ENCODE data around the gene TAF11.
"Not testable (repeated sequence)": the region's sequence is repeated elsewhere in the genome, so short reads cannot be mapped to it uniquely, and the experiment has no call there.

The TAF11 gene

GRCh38 chr6:34904990-34905613 lies 17.3 kb upstream of the TAF11 start:
- Histone ChIP-seq H3K4me3 (ENCODE audit: low read depth in 1 of 2, low read length in 2 of 2) (no peak overlapping the region), H3K27ac (ENCODE audit: low read depth, low read length) (no peak overlapping the region), H3K27me3 (ENCODE audit: control insufficient read depth in 1 of 2, insufficient read depth in 2 of 2, low read length in 2 of 2) (no peaks in the 10 kb centered on the region), H3K9ac (ENCODE audit: low read depth in 1 of 2, low read length in 2 of 2) (no peak overlapping the region), H3K36me3 (ENCODE audit: control insufficient read depth in 1 of 2, insufficient read depth in 2 of 2, low read length in 2 of 2) (peaks cover 0 to 3% of the 10 kb centered on the region in 2 donors), H3K4me1 (ENCODE audit: control insufficient read depth in 1 of 2, insufficient read depth in 2 of 2, low read length in 2 of 2) (no peaks in the 10 kb centered on the region), H3K9me3 (ENCODE audit: control insufficient read depth in 1 of 2, low read length in 2 of 2) (no peaks in the 10 kb centered on the region)

DNA sequence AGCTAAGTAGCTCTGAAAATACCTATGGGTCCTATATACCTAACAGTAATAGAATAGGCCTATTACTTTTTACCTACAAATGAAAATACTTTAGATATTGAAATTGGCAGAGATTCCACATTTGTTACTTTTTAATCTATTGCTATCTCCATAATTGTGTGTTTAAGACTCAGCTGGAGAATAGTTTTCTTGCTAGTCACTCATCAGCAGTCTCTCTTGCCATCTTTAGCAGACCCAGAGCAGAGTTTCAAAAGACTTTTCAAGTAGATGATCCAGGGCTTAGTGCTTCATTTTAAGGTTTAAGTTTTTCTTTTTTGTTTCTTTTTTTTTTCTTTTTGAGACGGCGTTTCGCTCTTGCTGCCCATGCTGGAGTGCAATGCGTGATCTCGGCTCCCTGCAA lies 14.1 kb upstream of the TAF11 start:
- no peak overlapping the region for H3K27ac ChIP-seq (ENCODE audit: low read depth, low read length)
- H3K9ac ChIP-seq (ENCODE audit: low read depth in 1 of 2, low read length in 2 of 2) = no peak overlapping the region
- peaks cover 0 to 3% of the 10 kb centered on the region in 2 donors for H3K36me3 ChIP-seq (ENCODE audit: control insufficient read depth in 1 of 2, insufficient read depth in 2 of 2, low read length in 2 of 2)
- H3K9me3 ChIP-seq (ENCODE audit: control insufficient read depth in 1 of 2, low read length in 2 of 2) = no peaks in the 10 kb centered on the region
- H3K4me1 ChIP-seq (ENCODE audit: control insufficient read depth in 1 of 2, insufficient read depth in 2 of 2, low read length in 2 of 2) = no peaks in the 10 kb centered on the region
- H3K4me3 ChIP-seq (ENCODE audit: low read depth in 1 of 2, low read length in 2 of 2) = no peak overlapping the region
- H3K27me3 ChIP-seq (ENCODE audit: control insufficient read depth in 1 of 2, insufficient read depth in 2 of 2, low read length in 2 of 2) = no peaks in the 10 kb centered on the region

- no peaks in the 10 kb centered on the region for H3K9me3 ChIP-seq (ENCODE audit: control insufficient read depth in 1 of 2, low read length in 2 of 2)
- H3K4me1 ChIP-seq (ENCODE audit: control insufficient read depth in 1 of 2, insufficient read depth in 2 of 2, low read length in 2 of 2) = no peaks in the 10 kb centered on the region
- no peak overlapping the region for H3K27ac ChIP-seq (ENCODE audit: low read depth, low read length)
- H3K9ac ChIP-seq (ENCODE audit: low read depth in 1 of 2, low read length in 2 of 2) = no peak overlapping the region
- H3K36me3 ChIP-seq (ENCODE audit: control insufficient read depth in 1 of 2, insufficient read depth in 2 of 2, low read length in 2 of 2) = peaks cover 0 to 3% of the 10 kb centered on the region in 2 donors
- H3K4me3 ChIP-seq (ENCODE audit: low read depth in 1 of 2, low read length in 2 of 2) = no peak overlapping the region
- H3K27me3 ChIP-seq (ENCODE audit: control insufficient read depth in 1 of 2, insufficient read depth in 2 of 2, low read length in 2 of 2) = no peaks in the 10 kb centered on the region
These were observed 12.6 kb upstream of the TAF11 start for GRCh38 chr6:34900321-34901031.

DNA sequence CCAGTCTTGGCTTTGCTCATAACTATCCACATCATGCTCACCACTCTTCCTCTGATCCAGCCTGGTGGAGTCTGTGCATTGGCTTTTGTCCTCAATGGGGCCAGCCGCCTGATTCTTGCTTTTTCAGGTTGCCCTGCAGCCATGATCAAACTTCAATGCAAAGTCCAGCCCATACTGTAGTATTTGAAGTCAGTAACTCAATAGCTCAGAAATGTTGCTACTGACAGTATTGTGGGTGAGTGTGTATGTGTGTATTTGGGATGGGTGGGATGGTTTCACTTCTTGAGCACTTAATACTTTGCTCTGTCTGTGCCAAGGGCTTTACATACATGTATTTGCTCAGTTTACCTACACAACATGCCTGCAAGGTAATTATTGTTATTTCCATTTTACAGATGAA lies 11.9 kb upstream of the TAF11 start:
- H3K27ac ChIP-seq (ENCODE audit: low read depth, low read length); H3K9me3 ChIP-seq (ENCODE audit: control insufficient read depth in 1 of 2, low read length in 2 of 2); H3K9ac ChIP-seq (ENCODE audit: low read depth in 1 of 2, low read length in 2 of 2); H3K36me3 ChIP-seq (ENCODE audit: control insufficient read depth in 1 of 2, insufficient read depth in 2 of 2, low read length in 2 of 2); H3K4me1 ChIP-seq (ENCODE audit: control insufficient read depth in 1 of 2, insufficient read depth in 2 of 2, low read length in 2 of 2); H3K4me3 ChIP-seq (ENCODE audit: low read depth in 1 of 2, low read length in 2 of 2); H3K27me3 ChIP-seq (ENCODE audit: control insufficient read depth in 1 of 2, insufficient read depth in 2 of 2, low read length in 2 of 2): not testable (repeated sequence)

- no peak overlapping the region for H3K9ac ChIP-seq (ENCODE audit: low read depth in 1 of 2, low read length in 2 of 2)
- peaks cover 0 to 1% of the 10 kb centered on the region in 2 donors for H3K4me1 ChIP-seq (ENCODE audit: control insufficient read depth in 1 of 2, insufficient read depth in 2 of 2, low read length in 2 of 2)
- H3K9me3 ChIP-seq (ENCODE audit: control insufficient read depth in 1 of 2, low read length in 2 of 2) = no peaks in the 10 kb centered on the region
- no peak overlapping the region for H3K4me3 ChIP-seq (ENCODE audit: low read depth in 1 of 2, low read length in 2 of 2)
- H3K27ac ChIP-seq (ENCODE audit: low read depth, low read length) = no peak overlapping the region
- no peaks in the 10 kb centered on the region for H3K36me3 ChIP-seq (ENCODE audit: control insufficient read depth in 1 of 2, insufficient read depth in 2 of 2, low read length in 2 of 2)
- no peaks in the 10 kb centered on the region for H3K27me3 ChIP-seq (ENCODE audit: control insufficient read depth in 1 of 2, insufficient read depth in 2 of 2, low read length in 2 of 2)
These were observed 9.9 kb upstream of the TAF11 start for GRCh38 chr6:34897716-34898115.

DNA sequence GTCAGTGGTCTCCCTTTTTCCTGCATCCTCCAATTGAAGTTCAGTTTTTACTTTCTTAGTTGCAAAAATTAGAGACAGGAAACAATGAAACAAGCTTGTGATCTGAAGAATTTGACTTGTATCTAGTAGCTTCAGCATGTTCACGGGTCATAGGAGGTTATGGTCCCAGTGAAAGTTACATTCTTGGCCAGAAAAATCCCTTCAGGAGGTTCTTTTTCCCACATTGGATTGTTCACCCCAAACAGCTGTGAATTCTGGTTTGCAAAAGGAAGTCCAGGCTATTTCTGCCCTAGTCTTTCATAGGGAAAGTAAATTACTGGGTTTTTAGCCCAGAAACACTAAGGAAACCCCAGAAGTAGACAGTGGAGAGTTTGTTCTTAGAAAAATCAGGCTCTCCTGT lies 9.3 kb upstream of the TAF11 start:
- Histone ChIP-seq H3K4me3 (ENCODE audit: low read depth in 1 of 2, low read length in 2 of 2) (no peak overlapping the region), H3K27ac (ENCODE audit: low read depth, low read length) (no peak overlapping the region), H3K36me3 (ENCODE audit: control insufficient read depth in 1 of 2, insufficient read depth in 2 of 2, low read length in 2 of 2) (no peaks in the 10 kb centered on the region), H3K4me1 (ENCODE audit: control insufficient read depth in 1 of 2, insufficient read depth in 2 of 2, low read length in 2 of 2) (peaks cover 0 to 7% of the 10 kb centered on the region in 2 donors), H3K9ac (ENCODE audit: low read depth in 1 of 2, low read length in 2 of 2) (no peak overlapping the region), H3K9me3 (ENCODE audit: control insufficient read depth in 1 of 2, low read length in 2 of 2) (no peaks in the 10 kb centered on the region), H3K27me3 (ENCODE audit: control insufficient read depth in 1 of 2, insufficient read depth in 2 of 2, low read length in 2 of 2) (no peaks in the 10 kb centered on the region)

GRCh38 chr6:34894693-34895092 lies 6.9 kb upstream of the TAF11 start:
- no peaks in the 10 kb centered on the region for H3K36me3 ChIP-seq (ENCODE audit: control insufficient read depth in 1 of 2, insufficient read depth in 2 of 2, low read length in 2 of 2)
- H3K9ac ChIP-seq (ENCODE audit: low read depth in 1 of 2, low read length in 2 of 2) = no peak overlapping the region
- H3K27ac ChIP-seq (ENCODE audit: low read depth, low read length) = no peak overlapping the region
- H3K9me3 ChIP-seq (ENCODE audit: control insufficient read depth in 1 of 2, low read length in 2 of 2) = no peaks in the 10 kb centered on the region
- H3K27me3 ChIP-seq (ENCODE audit: control insufficient read depth in 1 of 2, insufficient read depth in 2 of 2, low read length in 2 of 2) = no peaks in the 10 kb centered on the region
- no peak overlapping the region for H3K4me3 ChIP-seq (ENCODE audit: low read depth in 1 of 2, low read length in 2 of 2)
- peaks cover 7 to 20% of the 10 kb centered on the region in 2 donors for H3K4me1 ChIP-seq (ENCODE audit: control insufficient read depth in 1 of 2, insufficient read depth in 2 of 2, low read length in 2 of 2)

- Histone ChIP-seq H3K27me3 (ENCODE audit: control insufficient read depth in 1 of 2, insufficient read depth in 2 of 2, low read length in 2 of 2) (no peaks in the 10 kb centered on the region), H3K36me3 (ENCODE audit: control insufficient read depth in 1 of 2, insufficient read depth in 2 of 2, low read length in 2 of 2) (no peaks in the 10 kb centered on the region), H3K9ac (ENCODE audit: low read depth in 1 of 2, low read length in 2 of 2) (peak overlapping the region in 1 of 2 donors; percentile 60), H3K9me3 (ENCODE audit: control insufficient read depth in 1 of 2, low read length in 2 of 2) (no peaks in the 10 kb centered on the region), H3K27ac (ENCODE audit: low read depth, low read length) (no peak overlapping the region), H3K4me1 (ENCODE audit: control insufficient read depth in 1 of 2, insufficient read depth in 2 of 2, low read length in 2 of 2) (peaks cover 17 to 29% of the 10 kb centered on the region in 2 donors), H3K4me3 (ENCODE audit: low read depth in 1 of 2, low read length in 2 of 2) (peak overlapping the region; percentile 49 to 97)
These were observed 3.5 kb upstream of the TAF11 start for GRCh38 chr6:34891296-34891695.

DNA sequence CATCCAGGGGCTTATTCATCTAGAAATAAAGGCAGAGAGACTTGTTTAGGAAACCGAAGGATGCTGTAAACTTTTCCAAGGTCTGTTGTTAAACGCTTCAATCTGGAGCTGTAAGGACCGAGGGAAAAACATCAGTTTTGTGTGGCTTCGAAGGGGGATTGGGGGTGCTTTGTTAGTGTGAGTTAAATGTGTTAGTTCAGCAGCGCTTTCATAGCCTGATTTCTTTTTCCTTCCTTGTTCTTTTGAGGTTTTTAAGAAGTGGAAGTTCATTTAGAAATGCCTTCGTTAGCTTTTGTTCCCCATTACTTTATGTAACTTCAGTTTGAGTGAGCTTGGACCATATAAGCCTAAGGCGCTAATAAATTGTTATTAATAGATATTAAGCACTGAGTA lies 2.7 kb upstream of the TAF11 start:
- Histone ChIP-seq H3K27ac (ENCODE audit: low read depth, low read length) (no peak overlapping the region), H3K4me1 (ENCODE audit: control insufficient read depth in 1 of 2, insufficient read depth in 2 of 2, low read length in 2 of 2) (peaks cover 17 to 29% of the 10 kb centered on the region in 2 donors)

GRCh38 chr6:34888874-34889555 lies 1.2 kb upstream of the TAF11 start, which contains the start of gene ANKS1A:
Gene ANKS1A, plus strand, starts transcription at chr6:34889255. Its CDS starts 148 bp downstream, at chr6:34889403.
- Histone ChIP-seq H3K4me3 (ENCODE audit: low read depth in 1 of 2, low read length in 2 of 2) (peak within 1 kb of the TSS; percentile 97 to 100), H3K27me3 (ENCODE audit: control insufficient read depth in 1 of 2, insufficient read depth in 2 of 2, low read length in 2 of 2) (no peaks in the 10 kb centered on the region), H3K9ac (ENCODE audit: low read depth in 1 of 2, low read length in 2 of 2) (peak within 1 kb of the TSS; percentile 96 to 100), H3K27ac (ENCODE audit: low read depth, low read length) (peak within 1 kb of the TSS; percentile 81), H3K36me3 (ENCODE audit: control insufficient read depth in 1 of 2, insufficient read depth in 2 of 2, low read length in 2 of 2) (peaks cover 0 to 7% of the 10 kb centered on the region in 2 donors), H3K9me3 (ENCODE audit: control insufficient read depth in 1 of 2, low read length in 2 of 2) (no peaks in the 10 kb centered on the region), H3K4me1 (ENCODE audit: control insufficient read depth in 1 of 2, insufficient read depth in 2 of 2, low read length in 2 of 2) (peaks cover 17 to 29% of the 10 kb centered on the region in 2 donors)

More for the DNA sequence above, 2.7 kb upstream of the TAF11 start:
- H3K4me3 ChIP-seq (ENCODE audit: low read depth in 1 of 2, low read length in 2 of 2) = peak overlapping the region; percentile 49 to 97
- no peaks in the 10 kb centered on the region for H3K27me3 ChIP-seq (ENCODE audit: control insufficient read depth in 1 of 2, insufficient read depth in 2 of 2, low read length in 2 of 2)
- no peaks in the 10 kb centered on the region for H3K9me3 ChIP-seq (ENCODE audit: control insufficient read depth in 1 of 2, low read length in 2 of 2)
- peak overlapping the region; percentile 38 to 60 for H3K9ac ChIP-seq (ENCODE audit: low read depth in 1 of 2, low read length in 2 of 2)
- no peaks in the 10 kb centered on the region for H3K36me3 ChIP-seq (ENCODE audit: control insufficient read depth in 1 of 2, insufficient read depth in 2 of 2, low read length in 2 of 2)

All from duodenal mucosa (tissue), 2 donors.